Measurements from ENCODE around the gene CA9.

The CA9 gene

DNA sequence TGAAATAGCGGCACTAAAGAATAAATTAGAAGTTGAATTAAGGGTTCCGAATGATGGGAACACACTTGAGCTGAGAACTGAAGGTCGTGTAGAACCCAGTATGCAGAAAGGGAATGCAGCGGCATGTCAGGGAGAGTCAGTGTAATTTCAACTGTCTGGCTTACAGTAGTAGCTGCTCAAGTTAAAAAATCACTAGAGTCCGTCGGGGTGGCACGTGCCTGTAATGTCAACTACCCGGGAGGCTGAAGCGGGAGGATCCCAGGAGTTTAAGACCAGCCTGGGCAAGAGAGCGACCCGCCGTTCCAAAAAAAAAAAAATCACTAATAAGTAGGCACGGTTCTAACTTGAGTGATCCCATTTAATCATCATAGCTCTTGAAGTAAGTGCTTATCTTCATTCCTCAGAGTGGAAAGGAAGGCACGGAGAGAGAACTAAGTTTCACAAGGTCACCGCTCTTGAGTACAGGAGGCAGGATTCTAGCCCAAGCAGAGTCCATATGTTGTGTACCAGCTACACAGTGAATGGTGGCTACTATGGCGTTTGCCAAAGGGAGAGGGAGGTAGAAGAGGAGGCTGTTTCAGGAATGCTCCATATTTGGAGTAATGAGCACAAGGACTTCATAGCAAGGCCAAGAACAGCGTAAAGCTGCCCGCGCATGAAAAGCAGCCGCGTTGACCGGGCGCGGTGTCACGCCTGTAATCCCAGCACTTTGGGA is 16.7 kb upstream of the CA9 start:
- Histone ChIP-seq H2BK5ac (ENCODE audit: low read depth, low read length, poor library complexity) (no peak overlapping the region), H3K4ac (ENCODE audit: low read depth, low read length) (no peak overlapping the region), H2AFZ (ENCODE audit: insufficient read depth, low read length, poor library complexity) (peak overlapping the region; percentile 23), H4K8ac (ENCODE audit: low read depth, low read length) (peak overlapping the region; percentile 47), H3K79me1 (ENCODE audit: low read length) (peaks cover 10% of the 10 kb centered on the region), H3K4me2 (ENCODE audit: low read length) (peak overlapping the region; percentile 81), H4K12ac (ENCODE audit: low read depth, low read length) (no peak overlapping the region), H3K36me3 (ENCODE audit: control insufficient read depth in 1 of 2, insufficient read depth in 2 of 2, low read length in 2 of 2) (peaks cover 8 to 12% of the 10 kb centered on the region in 2 experiments), H2BK12ac (ENCODE audit: low read length) (no peak overlapping the region), H3K18ac (ENCODE audit: low read length) (no peak overlapping the region), H3K23ac (ENCODE audit: low read length) (no peak overlapping the region), H3K9me3 (ENCODE audit: insufficient read depth, low read depth, low read length) (no peaks in the 10 kb centered on the region), H2BK120ac (ENCODE audit: insufficient read depth, low read length, poor library complexity) (no peak overlapping the region), H3K14ac (ENCODE audit: low read length) (no peak overlapping the region), H2AK5ac (ENCODE audit: low read length) (no peak overlapping the region), H3K4me1 (ENCODE audit: control insufficient read depth in 1 of 2, insufficient read depth in 2 of 2, low read length in 2 of 2) (peaks cover 4 to 7% of the 10 kb centered on the region in 2 experiments), H3K9ac (ENCODE audit: low read length) (no peak overlapping the region), H4K91ac (ENCODE audit: low read depth, low read length) (peak overlapping the region; percentile 34), H3K27ac (ENCODE audit: low read depth, low read length) (peak overlapping the region; percentile 2), H3K27me3 (ENCODE audit: insufficient read depth, low read length) (no peaks in the 10 kb centered on the region), H3K4me3 (ENCODE audit: low read depth, low read length) (peak overlapping the region; percentile 48), H3K79me2 (ENCODE audit: control insufficient read depth, insufficient read depth, low read length, poor library complexity) (peaks cover 4% of the 10 kb centered on the region)
- WGBS (ENCODE audit: extremely low coverage, insufficient coverage, insufficient read length) = 100% methylated on average over 1 of the region's 25 CpGs
- peak in 1 of 2 donors; percentile 71 for DNase-seq

DNA sequence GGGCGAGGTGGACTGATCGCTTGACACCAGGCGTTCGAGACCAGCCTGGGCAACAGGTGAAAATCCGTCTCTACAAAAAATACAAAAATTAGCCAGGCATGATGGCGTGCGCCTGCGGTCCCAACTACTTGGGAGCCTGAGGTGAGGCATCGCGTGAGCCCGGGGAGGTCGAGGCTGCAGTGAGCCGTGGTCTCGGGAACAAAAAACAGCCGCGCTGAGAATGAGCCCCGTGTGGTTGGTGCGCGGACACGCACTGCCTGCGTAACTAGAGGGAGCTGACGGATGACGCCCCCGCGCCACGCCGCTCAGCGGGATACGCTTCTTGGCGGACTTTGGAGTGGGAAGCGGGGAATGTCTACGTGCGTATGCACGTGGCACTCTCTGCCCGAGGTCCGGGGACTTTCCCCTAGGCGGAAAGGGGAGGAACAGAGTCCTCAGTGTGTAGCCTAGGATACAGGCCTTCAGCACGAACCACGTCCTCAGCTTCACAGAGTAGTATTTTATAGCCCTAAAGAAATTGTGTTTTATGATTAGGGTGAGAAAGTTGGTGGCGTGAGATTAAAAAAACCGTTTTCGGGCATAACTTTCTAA is 16.1 kb upstream of the CA9 start, which contains the start of gene RMRP:
TSS of gene RMRP (minus strand) at position 474 of the 591 bp plus-strand sequence.
- peak within 1 kb of the TSS; percentile 86 for H3K27ac ChIP-seq (ENCODE audit: low read depth, low read length)
- no CpG with 5 or more reads among the region's 42 CpGs for WGBS (ENCODE audit: extremely low coverage, insufficient coverage, insufficient read length)
- peak within 1 kb of the TSS; percentile 85 for H3K4me3 ChIP-seq (ENCODE audit: low read depth, low read length)
- H3K9ac ChIP-seq (ENCODE audit: low read length) = peak within 1 kb of the TSS; percentile 83
- peak within 1 kb of the TSS; percentile 97 for H4K91ac ChIP-seq (ENCODE audit: low read depth, low read length)
- H4K12ac ChIP-seq (ENCODE audit: low read depth, low read length) = peak within 1 kb of the TSS; percentile 96
- no peak within 1 kb of the TSS for H2BK12ac ChIP-seq (ENCODE audit: low read length)
- peaks cover 10% of the 10 kb centered on the region for H3K79me1 ChIP-seq (ENCODE audit: low read length)
- no peaks in the 10 kb centered on the region for H3K27me3 ChIP-seq (ENCODE audit: insufficient read depth, low read length)
- H3K23ac ChIP-seq (ENCODE audit: low read length) = no peak within 1 kb of the TSS
- peak within 1 kb of the TSS; percentile 92 for H2AFZ ChIP-seq (ENCODE audit: insufficient read depth, low read length, poor library complexity)
- peak within 1 kb of the TSS; percentile 67 for H2AK5ac ChIP-seq (ENCODE audit: low read length)
- peaks cover 2 to 11% of the 10 kb centered on the region in 2 experiments for H3K4me1 ChIP-seq (ENCODE audit: control insufficient read depth in 1 of 2, insufficient read depth in 2 of 2, low read length in 2 of 2)
- H3K14ac ChIP-seq (ENCODE audit: low read length) = peak within 1 kb of the TSS; percentile 97
- peaks cover 4% of the 10 kb centered on the region for H3K79me2 ChIP-seq (ENCODE audit: control insufficient read depth, insufficient read depth, low read length, poor library complexity)
- DNase-seq = peak; percentile 99 to 100
- peak within 1 kb of the TSS; percentile 85 for H3K4ac ChIP-seq (ENCODE audit: low read depth, low read length)
- peak within 1 kb of the TSS; percentile 94 for H2BK5ac ChIP-seq (ENCODE audit: low read depth, low read length, poor library complexity)
- no peaks in the 10 kb centered on the region for H3K9me3 ChIP-seq (ENCODE audit: insufficient read depth, low read depth, low read length)
- H3K36me3 ChIP-seq (ENCODE audit: control insufficient read depth in 1 of 2, insufficient read depth in 2 of 2, low read length in 2 of 2) = peaks cover 13 to 16% of the 10 kb centered on the region in 2 experiments
- H3K4me2 ChIP-seq (ENCODE audit: low read length) = peak within 1 kb of the TSS; percentile 95
- peak within 1 kb of the TSS; percentile 89 for H2BK120ac ChIP-seq (ENCODE audit: insufficient read depth, low read length, poor library complexity)
- H4K8ac ChIP-seq (ENCODE audit: low read depth, low read length) = peak within 1 kb of the TSS; percentile 98
- peak within 1 kb of the TSS; percentile 91 for H3K18ac ChIP-seq (ENCODE audit: low read length)

DNA sequence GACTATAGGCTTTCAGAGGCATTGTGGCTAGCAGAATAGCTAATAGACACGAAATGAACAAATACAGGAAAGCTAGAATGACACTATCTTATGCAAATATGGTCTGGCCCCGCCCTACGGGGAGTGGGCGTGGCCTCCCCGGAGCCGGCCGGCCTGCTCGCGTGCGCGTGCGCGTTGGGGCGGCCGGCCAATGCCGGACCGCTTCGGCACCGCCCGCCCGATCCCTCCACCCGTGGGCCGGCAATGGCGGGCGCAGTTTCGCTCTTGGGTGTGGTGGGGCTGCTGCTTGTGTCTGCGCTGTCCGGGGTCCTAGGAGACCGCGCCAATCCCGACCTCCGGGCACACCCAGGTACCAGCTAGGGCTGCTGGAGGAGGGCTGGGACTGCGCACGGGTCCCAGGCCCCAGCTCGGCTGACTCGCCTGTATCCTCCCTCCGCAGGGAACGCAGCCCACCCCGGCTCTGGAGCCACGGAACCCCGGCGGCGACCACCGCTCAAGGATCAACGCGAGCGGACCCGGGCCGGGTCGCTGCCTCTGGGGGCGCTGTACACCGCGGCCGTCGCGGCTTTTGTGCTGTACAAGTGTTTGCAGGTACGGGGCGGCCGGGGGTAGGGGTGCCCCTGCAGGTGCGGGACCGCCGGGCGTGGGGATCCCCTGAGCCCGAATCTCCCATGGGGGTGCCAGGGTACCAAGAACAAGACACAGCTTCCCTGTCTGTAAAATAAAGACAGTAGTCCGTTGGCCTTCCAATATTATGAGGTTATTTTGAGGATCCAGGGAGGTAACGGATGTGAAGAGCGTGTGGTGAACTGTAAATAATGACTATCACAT is 15.4 kb upstream of the CA9 start, which contains the start of gene CCDC107:
TSS of gene CCDC107 (plus strand) at position 156 of the 831 bp plus-strand sequence. CDS start at position 244, 88 bp downstream.
- H2BK12ac ChIP-seq (ENCODE audit: low read length) = no peak within 1 kb of the TSS
- H3K36me3 ChIP-seq (ENCODE audit: control insufficient read depth in 1 of 2, insufficient read depth in 2 of 2, low read length in 2 of 2) = peaks cover 13 to 16% of the 10 kb centered on the region in 2 experiments
- peak within 1 kb of the TSS; percentile 83 for H3K9ac ChIP-seq (ENCODE audit: low read length)
- peak within 1 kb of the TSS; percentile 97 for H4K91ac ChIP-seq (ENCODE audit: low read depth, low read length)
- H3K23ac ChIP-seq (ENCODE audit: low read length) = no peak within 1 kb of the TSS
- H3K14ac ChIP-seq (ENCODE audit: low read length) = peak within 1 kb of the TSS; percentile 97
- H3K4me1 ChIP-seq (ENCODE audit: control insufficient read depth in 1 of 2, insufficient read depth in 2 of 2, low read length in 2 of 2) = peaks cover 5 to 14% of the 10 kb centered on the region in 2 experiments
- H3K27me3 ChIP-seq (ENCODE audit: insufficient read depth, low read length) = no peaks in the 10 kb centered on the region
- peaks cover 4% of the 10 kb centered on the region for H3K79me2 ChIP-seq (ENCODE audit: control insufficient read depth, insufficient read depth, low read length, poor library complexity)
- peak within 1 kb of the TSS; percentile 86 for H3K27ac ChIP-seq (ENCODE audit: low read depth, low read length)
- peak within 1 kb of the TSS; percentile 95 for H3K4me2 ChIP-seq (ENCODE audit: low read length)
- peaks cover 10% of the 10 kb centered on the region for H3K79me1 ChIP-seq (ENCODE audit: low read length)
- peak within 1 kb of the TSS; percentile 96 for H4K12ac ChIP-seq (ENCODE audit: low read depth, low read length)
- H2BK120ac ChIP-seq (ENCODE audit: insufficient read depth, low read length, poor library complexity) = peak within 1 kb of the TSS; percentile 89
- H3K4ac ChIP-seq (ENCODE audit: low read depth, low read length) = peak within 1 kb of the TSS; percentile 85
- H2AFZ ChIP-seq (ENCODE audit: insufficient read depth, low read length, poor library complexity) = peak within 1 kb of the TSS; percentile 92
- H4K8ac ChIP-seq (ENCODE audit: low read depth, low read length) = peak within 1 kb of the TSS; percentile 98
- WGBS (ENCODE audit: extremely low coverage, insufficient coverage, insufficient read length) = no CpG with 5 or more reads among the region's 67 CpGs
- peak; percentile 86 to 93 for DNase-seq
- peak within 1 kb of the TSS; percentile 67 for H2AK5ac ChIP-seq (ENCODE audit: low read length)
- H3K18ac ChIP-seq (ENCODE audit: low read length) = peak within 1 kb of the TSS; percentile 91
- peak within 1 kb of the TSS; percentile 94 for H2BK5ac ChIP-seq (ENCODE audit: low read depth, low read length, poor library complexity)
- H3K9me3 ChIP-seq (ENCODE audit: insufficient read depth, low read depth, low read length) = no peaks in the 10 kb centered on the region
- H3K4me3 ChIP-seq (ENCODE audit: low read depth, low read length) = peak within 1 kb of the TSS; percentile 85

DNA sequence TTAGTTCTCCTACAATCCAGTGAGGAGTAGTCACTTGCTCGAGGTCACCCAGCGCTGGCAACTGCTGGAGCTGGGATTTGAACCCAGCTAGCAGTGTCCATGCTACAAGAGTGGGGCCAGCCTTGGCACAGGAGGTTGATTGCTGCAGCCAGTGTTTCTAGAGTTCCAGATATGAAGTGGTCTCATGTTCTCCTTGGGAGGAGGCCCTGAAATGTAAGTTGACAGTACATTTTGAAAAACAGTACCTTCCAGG is 14.8 kb upstream of the CA9 start:
- H3K9ac ChIP-seq (ENCODE audit: low read length) = peak overlapping the region; percentile 63
- no peak overlapping the region for H4K12ac ChIP-seq (ENCODE audit: low read depth, low read length)
- no peaks in the 10 kb centered on the region for H3K9me3 ChIP-seq (ENCODE audit: insufficient read depth, low read depth, low read length)
- no peak overlapping the region for H2BK5ac ChIP-seq (ENCODE audit: low read depth, low read length, poor library complexity)
- no peak overlapping the region for H2BK12ac ChIP-seq (ENCODE audit: low read length)
- no peak overlapping the region for H3K23ac ChIP-seq (ENCODE audit: low read length)
- WGBS (ENCODE audit: extremely low coverage, insufficient coverage, insufficient read length) = no CpG with 5 or more reads among the region's 2 CpGs
- no peak overlapping the region for H2BK120ac ChIP-seq (ENCODE audit: insufficient read depth, low read length, poor library complexity)
- H3K79me1 ChIP-seq (ENCODE audit: low read length) = peaks cover 10% of the 10 kb centered on the region
- no peak overlapping the region for H4K91ac ChIP-seq (ENCODE audit: low read depth, low read length)
- DNase-seq = peak; percentile 21 to 47
- H3K27ac ChIP-seq (ENCODE audit: low read depth, low read length) = no peak overlapping the region
- no peaks in the 10 kb centered on the region for H3K27me3 ChIP-seq (ENCODE audit: insufficient read depth, low read length)
- H4K8ac ChIP-seq (ENCODE audit: low read depth, low read length) = no peak overlapping the region
- peaks cover 13 to 16% of the 10 kb centered on the region in 2 experiments for H3K36me3 ChIP-seq (ENCODE audit: control insufficient read depth in 1 of 2, insufficient read depth in 2 of 2, low read length in 2 of 2)
- H3K18ac ChIP-seq (ENCODE audit: low read length) = no peak overlapping the region
- H3K4me3 ChIP-seq (ENCODE audit: low read depth, low read length) = peak overlapping the region; percentile 85
- H3K4me1 ChIP-seq (ENCODE audit: control insufficient read depth in 1 of 2, insufficient read depth in 2 of 2, low read length in 2 of 2) = peaks cover 10 to 14% of the 10 kb centered on the region in 2 experiments
- H2AK5ac ChIP-seq (ENCODE audit: low read length) = no peak overlapping the region
- peaks cover 4% of the 10 kb centered on the region for H3K79me2 ChIP-seq (ENCODE audit: control insufficient read depth, insufficient read depth, low read length, poor library complexity)
- H3K14ac ChIP-seq (ENCODE audit: low read length) = peak overlapping the region; percentile 97
- H3K4ac ChIP-seq (ENCODE audit: low read depth, low read length) = no peak overlapping the region
- H2AFZ ChIP-seq (ENCODE audit: insufficient read depth, low read length, poor library complexity) = no peak overlapping the region
- H3K4me2 ChIP-seq (ENCODE audit: low read length) = peak overlapping the region; percentile 95
